ENCODE results near the gene OR6Y1. TPM values are rescaled to one million over a fixed set of nuclear protein-coding genes. Genes with fewer than 3 reads are reported as not detected.

OR6Y1 gene
- total and polyA plus RNA-seq, 2 of the 13 experiments (the other 11 are each of a cell fraction or from before 2014, with no cell fraction given) = not detected

- 0% methylated on average over 3 of the region's 3 CpGs for WGBS (ENCODE audit: low lambda C conversion rate)
- intact Hi-C loops (cut with micrococcal nuclease; ENCODE audit: unreplicated experiment) = no loop called here
- TF ChIP-seq ZNF800 (CRISPR knock-in tag; IDR thresholded peaks at IDR 0.05) = no peak
- no peak for TF ChIP-seq FOXO4 (CRISPR knock-in tag; conservative IDR thresholded peaks at IDR 0.05)
- TF ChIP-seq ZBTB44 (CRISPR knock-in tag; IDR thresholded peaks at IDR 0.05) = no peak
- TF ChIP-seq ZNF441 (CRISPR knock-in tag; IDR thresholded peaks at IDR 0.05; ENCODE audit: borderline replicate concordance) = no peak
- TF ChIP-seq USF2 (IDR thresholded peaks at IDR 0.05; ENCODE audit: low read depth, low read length) = no peak
- TF ChIP-seq USF2 (CRISPR knock-in tag; IDR thresholded peaks at IDR 0.05; ENCODE audit: borderline replicate concordance) = no peak
- TF ChIP-seq ZBTB43 (CRISPR knock-in tag; conservative IDR thresholded peaks at IDR 0.05) = no peak
- no peak for TF ChIP-seq GZF1 (CRISPR knock-in tag; IDR thresholded peaks at IDR 0.05)
- TF ChIP-seq ZNF747 (CRISPR knock-in tag; IDR thresholded peaks at IDR 0.05; ENCODE audit: borderline replicate concordance) = no peak
- TF ChIP-seq MIXL1 (CRISPR knock-in tag; IDR thresholded peaks at IDR 0.05) = no peak
- TF ChIP-seq ZNF569 (CRISPR knock-in tag; IDR thresholded peaks at IDR 0.05; ENCODE audit: borderline replicate concordance) = no peak
- no peak for TF ChIP-seq TARDBP (CRISPR knock-in tag; IDR thresholded peaks at IDR 0.05)
- TF ChIP-seq ZNF777 (CRISPR knock-in tag; IDR thresholded peaks at IDR 0.05) = no peak
- TF ChIP-seq PHF5A (CRISPR knock-in tag; IDR thresholded peaks at IDR 0.05; ENCODE audit: low read depth, unreplicated experiment) = no peak
- TF ChIP-seq, protein P1, sequence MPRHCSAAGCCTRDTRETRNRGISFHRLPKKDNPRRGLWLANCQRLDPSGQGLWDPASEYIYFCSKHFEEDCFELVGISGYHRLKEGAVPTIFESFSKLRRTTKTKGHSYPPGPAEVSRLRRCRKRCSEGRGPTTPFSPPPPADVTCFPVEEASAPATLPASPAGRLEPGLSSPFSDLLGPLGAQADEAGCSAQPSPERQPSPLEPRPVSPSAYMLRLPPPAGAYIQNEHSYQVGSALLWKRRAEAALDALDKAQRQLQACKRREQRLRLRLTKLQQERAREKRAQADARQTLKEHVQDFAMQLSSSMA (CRISPR knock-in tag; IDR thresholded peaks at IDR 0.05) = no peak
- TF ChIP-seq DNMT1 (CRISPR knock-in tag; IDR thresholded peaks at IDR 0.05) = no peak
- no peak for TF ChIP-seq MXD4 (CRISPR knock-in tag; IDR thresholded peaks at IDR 0.05)
These were observed 16.3 kb upstream of the OR6Y1 start, which contains the start of gene OR6P1 for GRCh38 chr1:158570480-158570879. Gene OR6P1 (minus strand): TSS chr1:158570580. CDS start chr1:158563604, 6,976 bp downstream.

More at GRCh38 chr1:158570480-158570879, 16.3 kb upstream of the OR6Y1 start, which contains the start of gene OR6P1:
- ATAC-seq (no peak), DNase-seq (ENCODE audit: low spot score) (no peak), FAIRE-seq (no peak)
- Histone ChIP-seq H3K4me2 (ENCODE audit: low read depth, low read length) (no peak within 1 kb of the TSS), H4K20me1 (ENCODE audit: insufficient read depth, low read length) (no peaks in the 10 kb centered on the region), H3K4me1 (ENCODE audit: insufficient read depth, low read length) (no peaks in the 10 kb centered on the region), H3K9ac (ENCODE audit: insufficient read depth, low read depth, low read length) (no peak within 1 kb of the TSS), H3K4me3 (replicated peaks in 1 of 3; ENCODE audit: insufficient read depth in 1 of 3, low read depth in 2 of 3, low read length in 3 of 3) (no peak within 1 kb of the TSS), H3K9me3 (ENCODE audit: low read length) (peaks cover 10% of the 10 kb centered on the region), H3K27ac (ENCODE audit: extremely low read length, insufficient read depth, low read length) (no peak within 1 kb of the TSS), H2AFZ (ENCODE audit: low read length) (no peak within 1 kb of the TSS), H3K27me3 (ENCODE audit: control insufficient read depth in 1 of 2, insufficient read depth in 2 of 2, low read length in 2 of 2) (no peaks in the 10 kb centered on the region), H3K36me3 (replicated peaks in 1 of 2; ENCODE audit: control insufficient read depth in 1 of 2, insufficient read depth in 2 of 2, low read length in 2 of 2) (no peaks in the 10 kb centered on the region), H3K79me2 (ENCODE audit: insufficient read depth, low read length) (no peaks in the 10 kb centered on the region)
- no TSS peak for BruUV-seq (replicated peaks)
- CTCF ChIA-PET (ENCODE audit: low intra/inter-chr PET ratio, low total read pairs) = no interaction called here
- in situ Hi-C loops (cut with HindIII; ENCODE audit: extremely low pct_ligation_motif_present, low pct_unique_long_range_greater_than_20kb) = no loop called here
- POLR2A ChIA-PET = no interaction called here

Data from HepG2 (cell line).